Keratinocyte (primary cell): ENCODE results near the gene KRTAP2-2.

Experiments
- EZH2 ChIP-seq: IDR thresholded peaks from one replicate; pipeline ENCODE4 v1.6.1; 2012; ENCODE audit warnings: inconsistent platforms, mild to moderate bottlenecking, low read length, moderate library complexity
- TF ChIP-seq, protein P1 (sequence below), 3 experiments: IDR thresholded peaks in 1 of 3; conservative IDR thresholded peaks in 1 of 3; optimal IDR thresholded peaks in 1 of 3; 2 replicates in 2 of 3; 3 replicates in 1 of 3; pipeline versions ENCODE3 to v1.5.1; 2011; ENCODE audit warnings: low read length in 3 of 3, mild to moderate bottlenecking in 3 of 3, moderate library complexity in 2 of 3, control low read depth in 1 of 3, inconsistent platforms in 1 of 3; ENCODE audit not compliant: insufficient read depth in 2 of 3; ENCODE audit errors: extremely low read depth in 1 of 3

DNA sequence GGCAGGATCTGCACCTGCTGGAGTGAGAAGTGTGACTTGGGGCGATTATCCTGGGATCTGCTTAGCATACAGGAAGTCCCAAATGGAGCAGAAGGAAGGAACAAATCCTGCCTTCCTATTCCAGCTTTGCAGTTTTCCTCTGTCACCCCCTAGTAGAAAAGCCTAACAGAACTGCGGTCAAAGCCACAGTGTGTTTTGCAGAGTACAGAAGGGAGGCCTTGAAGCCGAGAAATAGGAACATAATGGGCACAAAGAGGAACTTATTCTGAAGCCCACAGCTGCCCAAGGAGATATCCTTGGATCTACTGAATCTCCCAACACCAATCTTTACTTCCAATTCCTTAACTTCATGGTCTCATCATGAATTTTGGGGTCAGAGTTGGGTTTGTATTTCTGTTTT, 36.5 kb downstream of the KRTAP2-2 start:
- TF ChIP-seq, protein P1, sequence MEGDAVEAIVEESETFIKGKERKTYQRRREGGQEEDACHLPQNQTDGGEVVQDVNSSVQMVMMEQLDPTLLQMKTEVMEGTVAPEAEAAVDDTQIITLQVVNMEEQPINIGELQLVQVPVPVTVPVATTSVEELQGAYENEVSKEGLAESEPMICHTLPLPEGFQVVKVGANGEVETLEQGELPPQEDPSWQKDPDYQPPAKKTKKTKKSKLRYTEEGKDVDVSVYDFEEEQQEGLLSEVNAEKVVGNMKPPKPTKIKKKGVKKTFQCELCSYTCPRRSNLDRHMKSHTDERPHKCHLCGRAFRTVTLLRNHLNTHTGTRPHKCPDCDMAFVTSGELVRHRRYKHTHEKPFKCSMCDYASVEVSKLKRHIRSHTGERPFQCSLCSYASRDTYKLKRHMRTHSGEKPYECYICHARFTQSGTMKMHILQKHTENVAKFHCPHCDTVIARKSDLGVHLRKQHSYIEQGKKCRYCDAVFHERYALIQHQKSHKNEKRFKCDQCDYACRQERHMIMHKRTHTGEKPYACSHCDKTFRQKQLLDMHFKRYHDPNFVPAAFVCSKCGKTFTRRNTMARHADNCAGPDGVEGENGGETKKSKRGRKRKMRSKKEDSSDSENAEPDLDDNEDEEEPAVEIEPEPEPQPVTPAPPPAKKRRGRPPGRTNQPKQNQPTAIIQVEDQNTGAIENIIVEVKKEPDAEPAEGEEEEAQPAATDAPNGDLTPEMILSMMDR (optimal IDR thresholded peaks at IDR 0.05 in 1 of 3, IDR thresholded peaks at IDR 0.05 in 1 of 3, conservative IDR thresholded peaks at IDR 0.05 in 1 of 3; ENCODE audit: extremely low read depth in 1 of 3, insufficient read depth in 2 of 3, low read length in 3 of 3) = no peak
- no peak for TF ChIP-seq EZH2
